Posterior cingulate gyrus (tissue), 11 donors: ENCODE results near the gene ACVR1B.
"Not testable (repeated sequence)": the region's sequence is repeated elsewhere in the genome, so short reads cannot be mapped to it uniquely, and the experiment has no call there.

Experiments used
- DNase-seq, 10 donors: peaks; one replicate each; pipeline versions ENCODE4 v3.0.0 to v3.0.0-alpha.2; 2020 to 2021; ENCODE audit warnings: mixed read lengths in 3 of 10
- intact Hi-C: fragments of 100-400 bp; cut with DNase I; formaldehyde crosslinking; loops from one replicate; pipeline ENCODE4 v1.15.1; 2023

The ACVR1B gene

GRCh38 chr12:51962737-51963136, 11.2 kb downstream of the ACVR1B start:
- intact Hi-C loops, result no loop called here
- no peak for DNase-seq

GRCh38 chr12:51963477-51963876, 12.0 kb downstream of the ACVR1B start:
- no peak for DNase-seq
- intact Hi-C loops, result no loop called here

GRCh38 chr12:51969643-51970042, 18.1 kb downstream of the ACVR1B start:
- intact Hi-C loops, result no loop called here

GRCh38 chr12:51970904-51971646, 19.6 kb downstream of the ACVR1B start:
- intact Hi-C loops, result no loop called here
- no peak for DNase-seq

More at GRCh38 chr12:51969643-51970042, 18.1 kb downstream of the ACVR1B start:
- DNase-seq, result no peak

- no peak for DNase-seq
- intact Hi-C loops, result no loop called here
These were observed 20.4 kb downstream of the ACVR1B start for GRCh38 chr12:51971679-51972421.

- no peak for DNase-seq
- intact Hi-C loops, result no loop called here
These were observed 20.9 kb downstream of the ACVR1B start for GRCh38 chr12:51972422-51972812.

GRCh38 chr12:51972849-51973273, 21.4 kb downstream of the ACVR1B start:
- intact Hi-C loops, result no loop called here
- peak in 3 of 10 donors; percentile 27 to 75 (median 30) for DNase-seq

GRCh38 chr12:51973560-51973959, 22.1 kb downstream of the ACVR1B start:
- intact Hi-C loops, result no loop called here
- peak in 1 of 10 donors; percentile 20 for DNase-seq

GRCh38 chr12:51974646-51975045, 23.1 kb downstream of the ACVR1B start:
- intact Hi-C loops, result no loop called here
- peak in 1 of 10 donors; percentile 69 for DNase-seq

- intact Hi-C loops, result no loop called here
- peak in 2 of 10 donors; percentile 44 to 72 for DNase-seq
These were observed 23.7 kb downstream of the ACVR1B start for GRCh38 chr12:51975196-51975595.

GRCh38 chr12:51976376-51977160, 25.1 kb downstream of the ACVR1B start:
- intact Hi-C loops, result no loop called here
- DNase-seq, result no peak

- DNase-seq, result peak in 1 of 10 donors; percentile 61
- intact Hi-C loops, result no loop called here
These were observed 25.8 kb downstream of the ACVR1B start for GRCh38 chr12:51977320-51977753.

- not testable (repeated sequence) for DNase-seq
These were observed 27.8 kb downstream of the ACVR1B start for GRCh38 chr12:51979306-51979705.

GRCh38 chr12:51980051-51980808, 28.7 kb downstream of the ACVR1B start:
- intact Hi-C loops, result loop anchor here (1.0 kb wide), 1 partner anchor 85 kb away; no protein-coding TSS in a partner anchor
- peak; percentile 38 to 96 (median 64) for DNase-seq

More at GRCh38 chr12:51979306-51979705, 27.8 kb downstream of the ACVR1B start:
- intact Hi-C loops, result not testable (repeated sequence)

GRCh38 chr12:51980809-51981127, 29.3 kb downstream of the ACVR1B start:
- no peak for DNase-seq
- intact Hi-C loops, result loop anchor here (1.0 kb wide), 1 partner anchor 85 kb away; no protein-coding TSS in a partner anchor

- intact Hi-C loops, result no loop called here
These were observed 33.2 kb downstream of the ACVR1B start for GRCh38 chr12:51984657-51985056.

GRCh38 chr12:51985154-51985835, 33.8 kb downstream of the ACVR1B start:
- intact Hi-C loops, result no loop called here
- no peak for DNase-seq

More at GRCh38 chr12:51984657-51985056, 33.2 kb downstream of the ACVR1B start:
- no peak for DNase-seq

- DNase-seq, result no peak
- intact Hi-C loops, result no loop called here
These were observed 35.3 kb downstream of the ACVR1B start for GRCh38 chr12:51986834-51987233.

GRCh38 chr12:51992246-51992645, 40.7 kb downstream of the ACVR1B start:
- no peak for DNase-seq
- intact Hi-C loops, result no loop called here

GRCh38 chr12:51994539-51994820, 43.0 kb downstream of the ACVR1B start:
- intact Hi-C loops, result no loop called here

More at GRCh38 chr12:51994539-51994820, 43.0 kb downstream of the ACVR1B start:
- no peak for DNase-seq
